Thyroid gland (tissue), 4 donors: Measurements from ENCODE around the gene FHDC1.

ENCODE experiments used
- POLR2A ChIP-seq, 2 donors: fragments of 450-650 bp; IDR thresholded peaks; one replicate each; pipeline ENCODE4 v1.6.1; 2017; ENCODE audit warnings: antibody characterized with exemption in 2 of 2, mild to moderate bottlenecking in 2 of 2, moderate library complexity in 1 of 2
- TF ChIP-seq, protein P1 (sequence below), 6 experiments: fragments of 200-600 bp in 3 of 6; fragments of 450-650 bp in 3 of 6; sonication (generic) in 3 of 6; IDR thresholded peaks; one replicate each; pipeline ENCODE4 v1.5.1; 2016 to 2019; ENCODE audit warnings: antibody characterized with exemption in 6 of 6, mild to moderate bottlenecking in 2 of 6, inconsistent platforms in 1 of 6, moderate library complexity in 1 of 6

DNA sequence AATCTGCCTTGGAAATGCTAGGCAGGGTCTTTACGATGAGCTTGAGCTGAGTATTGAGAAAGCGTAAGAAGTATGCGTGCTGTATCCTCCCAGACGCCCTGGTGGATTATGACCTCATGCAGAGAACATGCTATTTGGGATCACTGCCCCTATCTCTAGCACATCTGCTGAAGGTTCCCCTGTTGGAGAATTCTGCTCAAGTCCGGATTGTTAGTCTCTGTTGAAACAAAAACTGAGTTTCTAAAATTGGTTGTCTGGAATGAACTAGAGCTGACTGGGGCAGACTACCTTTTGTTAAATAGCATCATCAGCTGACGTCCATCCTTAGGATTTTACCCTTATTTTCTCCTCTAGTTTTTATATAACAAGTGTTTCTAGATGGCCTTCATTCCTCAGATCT lies 7.5 kb downstream of the FHDC1 start:
- TF ChIP-seq, protein P1, sequence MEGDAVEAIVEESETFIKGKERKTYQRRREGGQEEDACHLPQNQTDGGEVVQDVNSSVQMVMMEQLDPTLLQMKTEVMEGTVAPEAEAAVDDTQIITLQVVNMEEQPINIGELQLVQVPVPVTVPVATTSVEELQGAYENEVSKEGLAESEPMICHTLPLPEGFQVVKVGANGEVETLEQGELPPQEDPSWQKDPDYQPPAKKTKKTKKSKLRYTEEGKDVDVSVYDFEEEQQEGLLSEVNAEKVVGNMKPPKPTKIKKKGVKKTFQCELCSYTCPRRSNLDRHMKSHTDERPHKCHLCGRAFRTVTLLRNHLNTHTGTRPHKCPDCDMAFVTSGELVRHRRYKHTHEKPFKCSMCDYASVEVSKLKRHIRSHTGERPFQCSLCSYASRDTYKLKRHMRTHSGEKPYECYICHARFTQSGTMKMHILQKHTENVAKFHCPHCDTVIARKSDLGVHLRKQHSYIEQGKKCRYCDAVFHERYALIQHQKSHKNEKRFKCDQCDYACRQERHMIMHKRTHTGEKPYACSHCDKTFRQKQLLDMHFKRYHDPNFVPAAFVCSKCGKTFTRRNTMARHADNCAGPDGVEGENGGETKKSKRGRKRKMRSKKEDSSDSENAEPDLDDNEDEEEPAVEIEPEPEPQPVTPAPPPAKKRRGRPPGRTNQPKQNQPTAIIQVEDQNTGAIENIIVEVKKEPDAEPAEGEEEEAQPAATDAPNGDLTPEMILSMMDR (IDR thresholded peaks at IDR 0.05) = no peak
- TF ChIP-seq POLR2A (IDR thresholded peaks at IDR 0.05) = no peak
